ENCODE data around the gene RBFOX2. TPM values are rescaled to one million over a fixed set of nuclear protein-coding genes. Genes with fewer than 3 reads are reported as not detected.

Gene RBFOX2
- polyA plus RNA-seq, 1 experiment, result 222 TPM

GRCh38 chr22:35928285-35928798 is 100.3 kb downstream of the RBFOX2 start:
- TF ChIP-seq CTCF (IDR thresholded peaks at IDR 0.05; ENCODE audit: insufficient read depth, low read depth, low read length), result no peak
- Histone ChIP-seq H3K27me3 (ENCODE audit: control insufficient read depth, insufficient read depth, low read length) (no peaks in the 10 kb centered on the region), H3K4me3 (ENCODE audit: low read depth, low read length) (no peak overlapping the region), H3K36me3 (ENCODE audit: control insufficient read depth, insufficient read depth, low read length) (no peaks in the 10 kb centered on the region)
- ChIA-PET CTCF (interaction anchor here (1.5 to 8.8 kb wide), 3 partner anchors 10 to 301 kb away, joined by 3 to 138 read pairs (median 5); no protein-coding TSS in a partner anchor), POLR2A (no interaction called here)
- DNase-seq (ENCODE audit: low read depth), result no peak

DNA sequence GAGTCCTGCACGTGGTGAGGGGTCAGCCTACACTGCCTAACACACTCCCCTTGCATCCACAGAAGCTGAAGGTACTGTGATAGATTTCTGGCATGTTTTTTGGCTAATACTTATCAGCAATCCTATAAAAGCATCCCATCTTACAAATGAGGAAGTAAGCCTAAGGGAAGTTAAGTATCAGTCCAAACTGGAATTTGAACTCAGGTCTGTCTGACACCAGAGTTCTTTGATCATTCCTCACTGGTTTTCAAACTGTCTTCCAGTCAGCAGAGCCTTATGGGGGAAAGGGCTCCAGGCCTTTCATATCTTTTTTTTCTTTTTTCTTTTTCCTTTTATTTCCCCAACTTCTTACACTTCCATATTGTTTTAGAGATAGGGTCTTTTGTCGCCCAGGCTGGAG is 105.6 kb downstream of the RBFOX2 start:
- POLR2A ChIA-PET, result interaction anchor here (0.7 kb wide), 1 partner anchor 562 kb away, joined by 3 read pairs; no protein-coding TSS in a partner anchor
- H3K36me3 ChIP-seq (ENCODE audit: control insufficient read depth, insufficient read depth, low read length), result no peaks in the 10 kb centered on the region
- no peak for DNase-seq (ENCODE audit: low read depth)
- TF ChIP-seq CTCF (IDR thresholded peaks at IDR 0.05; ENCODE audit: insufficient read depth, low read depth, low read length), result no peak
- H3K27me3 ChIP-seq (ENCODE audit: control insufficient read depth, insufficient read depth, low read length), result no peaks in the 10 kb centered on the region
- no peak overlapping the region for H3K4me3 ChIP-seq (ENCODE audit: low read depth, low read length)
- CTCF ChIA-PET, result interaction anchor here (0.6 to 4.1 kb wide), 13 partner anchors 13 to 1999 kb away, joined by 3 to 36 read pairs (median 3); no protein-coding TSS in a partner anchor

- peak; percentile 70 for TF ChIP-seq CTCF (IDR thresholded peaks at IDR 0.05; ENCODE audit: insufficient read depth, low read depth, low read length)
- peak; percentile 63 for DNase-seq (ENCODE audit: low read depth)
- H3K27me3 ChIP-seq (ENCODE audit: control insufficient read depth, insufficient read depth, low read length), result no peaks in the 10 kb centered on the region
- H3K36me3 ChIP-seq (ENCODE audit: control insufficient read depth, insufficient read depth, low read length), result no peaks in the 10 kb centered on the region
- no peak overlapping the region for H3K4me3 ChIP-seq (ENCODE audit: low read depth, low read length)
- ChIA-PET CTCF (interaction anchor here (0.9 to 4.1 kb wide), 16 partner anchors 9 to 301 kb away, joined by 3 to 36 read pairs (median 4); no protein-coding TSS in a partner anchor), POLR2A (interaction anchor here (0.6 kb wide), 1 partner anchor 107 kb away, joined by 14 read pairs; the partner anchor contains the start of gene RBFOX2)
Measured at GRCh38 chr22:35921777-35922176, 106.8 kb downstream of the RBFOX2 start.

DNA sequence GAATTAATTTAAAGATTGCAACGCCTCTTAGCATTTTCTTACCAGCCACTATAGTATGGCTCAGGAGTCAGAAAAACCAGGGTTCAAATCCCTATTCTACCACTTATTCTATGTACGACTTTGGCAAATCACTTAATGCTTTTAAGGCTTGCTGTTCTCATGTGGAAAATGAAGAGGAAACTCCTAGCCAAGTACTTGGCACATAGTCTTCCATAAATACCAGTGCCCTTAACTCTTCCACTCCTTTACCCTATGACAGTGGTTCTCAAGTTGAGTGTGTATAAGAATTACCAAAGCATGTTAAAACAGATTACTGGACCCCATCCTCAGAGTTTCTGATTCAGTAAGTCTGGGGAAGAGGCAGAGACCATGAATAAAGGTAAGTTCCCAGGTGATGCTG is 107.6 kb downstream of the RBFOX2 start:
- POLR2A ChIA-PET, result no interaction called here
- no peak overlapping the region for H3K4me3 ChIP-seq (ENCODE audit: low read depth, low read length)
- CTCF ChIA-PET, result interaction anchor here (1.0 to 4.1 kb wide), 7 partner anchors 81 to 294 kb away, joined by 3 to 36 read pairs (median 4); no protein-coding TSS in a partner anchor
- H3K36me3 ChIP-seq (ENCODE audit: control insufficient read depth, insufficient read depth, low read length), result no peaks in the 10 kb centered on the region
- H3K27me3 ChIP-seq (ENCODE audit: control insufficient read depth, insufficient read depth, low read length), result no peaks in the 10 kb centered on the region
- DNase-seq (ENCODE audit: low read depth), result no peak
- no peak for TF ChIP-seq CTCF (IDR thresholded peaks at IDR 0.05; ENCODE audit: insufficient read depth, low read depth, low read length)

DNA sequence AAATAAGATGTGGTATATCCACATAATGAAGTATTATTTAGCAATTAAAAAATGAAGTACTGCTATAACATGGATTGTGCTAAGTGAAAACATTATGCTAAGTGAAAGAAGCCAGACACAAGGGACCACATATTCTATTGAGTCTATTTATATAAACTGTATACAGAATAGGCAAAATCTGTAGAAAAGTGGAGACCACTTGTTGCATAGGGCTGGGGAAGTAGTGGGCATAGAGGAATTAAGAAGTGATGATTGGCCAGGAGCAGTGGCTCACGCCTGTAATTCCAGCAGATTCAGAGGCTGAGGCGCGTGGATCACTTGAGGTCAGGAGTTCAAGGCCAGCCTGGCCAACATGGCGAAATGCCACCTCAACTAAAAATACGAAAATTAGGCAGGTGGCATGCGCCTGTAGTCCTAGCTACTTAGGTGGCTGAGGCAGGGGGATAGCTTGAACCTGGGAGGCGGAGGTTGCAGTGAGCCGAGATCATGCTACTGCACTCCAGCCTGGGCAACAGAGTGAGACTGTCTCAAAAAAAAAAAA is 109.6 kb downstream of the RBFOX2 start:
- Histone ChIP-seq H3K4me3 (ENCODE audit: low read depth, low read length) (no peak overlapping the region), H3K27me3 (ENCODE audit: control insufficient read depth, insufficient read depth, low read length) (no peaks in the 10 kb centered on the region), H3K36me3 (ENCODE audit: control insufficient read depth, insufficient read depth, low read length) (no peaks in the 10 kb centered on the region)
- no peak for DNase-seq (ENCODE audit: low read depth)
- ChIA-PET POLR2A (no interaction called here), CTCF (interaction anchor here (1.0 to 4.1 kb wide), 5 partner anchors 11 to 289 kb away, joined by 3 to 36 read pairs (median 6); no protein-coding TSS in a partner anchor)
- TF ChIP-seq CTCF (IDR thresholded peaks at IDR 0.05; ENCODE audit: insufficient read depth, low read depth, low read length), result no peak
